GM18499 (cell line): ENCODE measurements around the gene JMJD8.

Experiments used
- ATAC-seq: cut with Tn5 transposase; IDR thresholded peaks from one replicate; pipeline ENCODE4 v1.9.1; 2021; ENCODE audit warnings: moderate number of reproducible peaks; ENCODE audit not compliant: insufficient read depth, unreplicated experiment

Gene JMJD8

DNA sequence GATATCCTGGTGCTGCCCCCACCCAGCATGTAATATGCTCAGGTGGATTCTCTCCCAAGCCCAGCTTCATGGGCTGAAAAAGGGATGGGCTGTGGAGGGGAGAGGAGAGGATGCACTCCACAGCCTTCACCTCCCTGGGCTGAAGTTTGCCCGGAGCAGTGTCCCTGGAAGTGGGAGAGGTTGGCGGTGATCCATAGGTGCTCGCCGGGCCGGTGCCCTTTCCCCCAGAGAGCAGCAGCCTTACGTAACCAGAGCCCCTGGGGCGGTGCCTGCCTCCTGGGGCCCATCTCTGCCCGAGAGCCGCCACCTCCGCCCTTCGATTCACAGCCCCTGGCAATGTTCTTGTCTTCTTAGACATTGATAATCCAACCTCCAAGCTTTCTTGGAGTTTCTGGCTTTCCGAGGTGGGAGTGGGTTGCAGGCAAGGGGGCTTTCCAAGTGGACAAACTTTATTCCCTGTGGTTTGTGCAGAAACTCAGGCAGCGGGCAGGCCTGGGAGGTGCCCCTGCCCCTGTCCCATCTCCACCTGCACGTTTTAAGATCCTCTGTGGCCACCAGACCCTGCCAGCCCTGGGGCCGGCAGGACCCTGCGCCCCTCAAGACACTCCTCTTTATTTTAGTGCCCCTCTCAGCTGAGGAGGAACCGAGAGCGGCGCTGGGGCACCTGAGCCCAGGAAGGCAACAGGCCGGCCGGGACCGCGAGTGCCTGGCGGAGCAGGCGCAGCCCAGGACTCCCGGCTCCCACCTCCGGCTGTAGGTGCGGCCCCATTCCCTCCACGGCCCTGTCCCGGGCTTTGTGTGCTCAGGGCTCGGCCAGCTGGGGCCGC lies 38.1 kb downstream of the JMJD8 start:
- ATAC-seq, result no peak

- ATAC-seq, result no peak
Measured at GRCh38 chr16:644556-644955, 39.6 kb downstream of the JMJD8 start.

- no peak for ATAC-seq
Measured at GRCh38 chr16:643050-643368, 41.1 kb downstream of the JMJD8 start.

DNA sequence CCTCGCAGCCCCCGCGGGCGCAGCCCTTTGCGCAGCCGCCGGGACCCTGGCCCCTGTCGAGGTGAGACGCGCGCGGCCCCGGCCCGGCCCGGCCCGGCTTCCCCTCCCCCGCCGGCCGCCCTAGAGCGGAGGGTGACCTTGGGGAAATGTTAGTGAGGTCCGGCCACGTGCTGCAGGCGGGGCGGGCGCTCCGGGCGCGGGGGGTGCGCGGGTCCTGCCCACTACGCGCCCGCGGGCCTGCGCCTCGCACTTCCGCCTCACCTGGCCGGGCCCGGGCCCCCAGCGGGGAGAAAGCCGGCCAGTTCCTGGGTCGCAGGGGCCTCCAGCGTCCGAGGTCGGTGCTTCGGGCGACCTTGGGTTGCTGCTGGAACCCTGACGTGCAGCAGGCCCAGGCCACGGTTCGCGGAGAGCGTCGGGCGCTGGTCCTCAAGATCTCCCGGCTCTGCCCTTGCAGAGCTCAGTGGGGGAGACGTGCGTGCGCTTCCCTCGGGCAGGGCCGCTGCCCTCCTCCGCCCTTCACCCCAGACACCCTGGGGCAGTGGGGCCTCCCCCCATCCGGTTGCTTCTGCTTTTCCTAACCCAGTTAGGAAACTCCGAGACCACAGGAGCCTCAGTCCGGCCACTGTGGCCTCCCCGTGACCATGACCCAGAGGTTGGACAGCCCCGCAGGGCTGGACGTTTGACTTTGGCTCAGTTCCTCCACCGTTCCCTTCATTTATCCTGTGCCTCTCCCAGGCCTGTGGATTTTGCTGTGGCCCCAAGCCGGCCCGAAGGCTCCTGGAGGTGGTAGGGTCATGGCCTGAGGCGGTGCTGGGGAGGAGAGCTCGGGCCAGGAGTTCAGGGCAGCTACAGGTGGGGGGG lies 41.7 kb downstream of the JMJD8 start:
- no peak for ATAC-seq

DNA sequence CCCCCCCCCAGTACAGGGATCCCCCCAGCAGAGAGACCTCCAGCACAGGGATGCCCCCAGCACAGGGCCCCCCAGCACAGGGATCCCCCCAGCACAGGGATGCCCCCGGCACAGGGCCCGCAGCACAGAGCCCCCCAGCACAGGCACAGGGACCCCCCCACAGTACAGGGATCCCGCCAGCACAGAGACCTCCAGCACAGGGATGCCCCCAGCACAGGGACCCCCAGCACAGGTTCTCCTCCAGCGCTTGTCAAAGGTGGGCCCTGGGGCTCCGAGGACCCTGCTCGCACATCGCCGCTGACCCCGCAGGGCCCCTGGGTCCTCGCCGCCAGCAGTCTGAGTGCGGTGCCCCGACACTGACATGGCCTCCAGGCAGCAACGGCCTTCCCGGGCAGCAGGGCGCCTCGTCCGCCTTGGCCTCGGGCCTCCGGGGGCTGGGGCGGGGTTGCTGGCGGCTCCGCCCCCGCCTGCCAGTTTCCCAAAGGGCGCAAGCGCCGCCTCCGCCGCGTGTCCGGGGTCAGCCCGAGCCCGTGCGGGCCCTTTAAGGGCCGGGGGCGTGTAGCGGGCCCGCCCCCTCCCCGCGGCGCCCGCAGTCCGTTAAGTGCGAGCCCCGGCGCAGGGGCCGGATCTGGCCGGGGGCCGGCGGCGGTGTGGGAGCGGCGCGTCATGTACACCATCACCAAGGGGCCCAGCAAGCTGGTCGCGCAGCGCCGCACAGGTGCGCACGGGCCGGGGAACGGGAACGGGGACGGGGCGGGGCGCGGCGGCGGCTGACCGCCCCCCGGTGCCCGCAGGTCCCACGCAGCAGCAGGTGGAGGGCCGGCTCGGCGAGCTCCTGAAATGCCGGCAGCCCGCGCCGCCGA lies 42.6 kb downstream of the JMJD8 start, which contains the start of gene MCRIP2:
Gene MCRIP2 (plus strand): TSS at position 503 of the 863 bp plus-strand sequence. CDS start 164 bp downstream, at position 667.
- no peak for ATAC-seq

DNA sequence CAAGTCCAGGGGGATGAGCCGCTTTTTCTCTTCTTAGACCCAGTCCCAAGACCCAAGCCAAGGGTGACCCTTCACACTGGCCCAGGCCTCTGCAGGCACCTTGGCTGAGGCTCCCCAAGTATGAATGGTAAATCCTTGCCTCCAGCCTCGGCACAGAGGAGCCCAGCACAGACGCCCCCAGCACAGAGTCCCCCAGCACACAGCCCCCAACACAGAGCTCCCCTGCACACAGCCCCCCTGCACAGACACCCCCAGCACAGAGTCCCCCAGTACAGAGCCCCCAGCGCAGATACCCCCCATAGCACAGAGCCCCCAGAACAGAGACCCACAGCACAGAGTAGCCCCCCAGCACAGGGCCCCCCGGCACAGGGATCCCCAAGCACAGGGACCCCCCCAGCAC lies 43.5 kb downstream of the JMJD8 start:
- ATAC-seq, result no peak

- no peak for ATAC-seq
Measured at GRCh38 chr16:638836-639235, 45.3 kb downstream of the JMJD8 start.

GRCh38 chr16:638034-638543 lies 46.0 kb downstream of the JMJD8 start:
- no peak for ATAC-seq

- ATAC-seq, result no peak
Measured at GRCh38 chr16:637081-638018, 46.8 kb downstream of the JMJD8 start.

DNA sequence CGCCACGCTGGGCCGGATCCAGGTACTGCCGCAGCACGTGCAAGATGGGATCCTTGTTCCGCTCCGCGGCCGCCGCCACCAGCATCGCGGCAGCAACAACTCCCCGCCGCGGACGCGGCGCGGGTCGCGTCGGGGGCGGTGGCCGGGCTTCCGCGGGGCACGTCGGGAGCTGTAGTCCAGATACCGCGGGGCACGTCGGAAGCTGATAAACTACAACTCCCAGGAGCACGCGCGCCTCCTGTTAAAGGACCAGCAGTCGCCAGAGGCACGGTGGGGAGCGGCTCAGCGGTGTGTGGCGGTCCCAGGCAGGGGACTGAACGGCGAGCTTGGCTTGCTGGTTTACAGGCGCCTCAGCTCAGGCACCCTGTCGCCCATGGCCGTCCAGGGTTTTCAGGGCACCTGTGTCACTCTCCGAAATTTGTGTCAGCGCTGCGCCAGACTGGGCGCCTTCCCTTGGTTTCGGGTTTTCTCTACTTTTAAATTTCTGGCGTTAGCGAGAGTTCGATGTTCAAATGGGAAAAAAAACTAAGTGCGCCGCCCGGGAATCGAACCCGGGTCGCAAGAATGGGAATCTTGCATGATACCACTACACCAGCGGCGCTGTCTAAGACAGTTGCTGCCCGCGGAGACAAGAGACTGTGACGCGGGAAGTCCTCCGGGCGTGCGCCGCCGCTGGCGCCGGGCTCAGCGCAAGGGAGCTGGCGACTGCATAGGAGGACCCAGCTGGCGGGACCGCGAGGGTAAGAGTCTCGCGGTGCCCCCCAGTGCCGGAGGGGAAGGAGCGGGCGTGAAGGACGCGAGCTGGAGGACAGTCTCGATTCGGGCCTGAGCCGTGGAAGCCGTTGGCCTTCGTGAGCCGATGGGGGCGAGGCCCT lies 47.7 kb downstream of the JMJD8 start, which contains the start of gene METTL26:
Gene METTL26 (minus strand): TSS at position 100 of the 875 bp plus-strand sequence. CDS start 15 bp downstream, at position 85.
- no peak for ATAC-seq

GRCh38 chr16:635573-636205 lies 48.4 kb downstream of the JMJD8 start:
- ATAC-seq, result no peak

DNA sequence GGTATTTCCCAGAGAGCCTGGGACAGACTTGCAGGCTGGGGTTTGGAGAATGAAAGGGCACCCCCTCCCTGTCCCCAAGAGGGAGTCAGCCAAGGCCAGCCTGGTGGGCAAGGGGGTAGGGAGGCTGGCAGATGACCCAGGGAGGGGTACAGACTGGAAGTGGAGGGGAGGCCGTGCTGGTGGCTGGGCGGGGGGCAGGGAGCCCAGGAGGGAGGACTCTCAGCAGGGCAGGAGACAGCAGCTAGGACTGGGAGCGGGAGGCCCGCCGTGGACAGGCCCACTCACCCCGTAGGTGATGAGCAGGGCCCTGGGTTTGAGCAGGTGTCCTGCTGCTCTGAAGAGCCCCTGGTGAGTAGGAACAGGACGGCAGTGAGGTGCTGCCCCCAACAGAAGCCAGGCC lies 49.1 kb downstream of the JMJD8 start:
- no peak for ATAC-seq

GRCh38 chr16:634051-634670 lies 50.0 kb downstream of the JMJD8 start:
- ATAC-seq, result no peak

GRCh38 chr16:633336-634050 lies 50.6 kb downstream of the JMJD8 start:
- no peak for ATAC-seq

GRCh38 chr16:632486-633335 lies 51.4 kb downstream of the JMJD8 start:
- ATAC-seq, result no peak
